Renal pelvis (tissue), 12 donors: ENCODE measurements around the gene KIF23. TPM values are rescaled to one million over a fixed set of nuclear protein-coding genes. Genes with fewer than 3 reads are reported as not detected.
"Not testable (repeated sequence)": the region's sequence is repeated elsewhere in the genome, so short reads cannot be mapped to it uniquely, and the experiment has no call there.

Experiments used
- DNase-seq: peaks from one replicate; pipeline ENCODE4 v3.0.0-alpha.2; 2013
- long read RNA-seq, 16 experiments: transcript quantifications; one replicate each; lab custom pipeline, GENCODE V29; 2026
- polyA plus RNA-seq, 3 donors: library from polyadenylated mRNA; unstranded; fragments of 120-200 nt; gene quantifications; one replicate each; pipeline ENCODE4 v1.2.1, GENCODE V29; 2013; ENCODE audit not compliant: insufficient read length in 3 of 3

The KIF23 gene
- 10 to 100 TPM; 35.0 to 40.9 (median 38.7) TPM for polyA plus RNA-seq
- long read RNA-seq, donor 1 = 0 reads
- long read RNA-seq, donor 2, partial matches to known transcripts = 9 of 9 reads
- long read RNA-seq, donor 2, other reads (novel, unspliced or antisense) = 0 of 9 reads
- long read RNA-seq, donor 3 = 0 reads
- long read RNA-seq, donor 4 = 0 reads
- long read RNA-seq, donor 5, partial matches to known transcripts = 0 of 3 reads
- long read RNA-seq, donor 5, other reads (novel, unspliced or antisense) = 0 of 3 reads
- long read RNA-seq, donor 6, partial matches to known transcripts = 9 of 14 reads
- long read RNA-seq, donor 6, other reads (novel, unspliced or antisense) = 0 of 14 reads
- long read RNA-seq, donor 7, partial matches to known transcripts = 0 of 4 reads
- long read RNA-seq, donor 7, other reads (novel, unspliced or antisense) = 0 of 4 reads
- long read RNA-seq, donor 8, partial matches to known transcripts = 0 of 1 reads
- long read RNA-seq, donor 8, other reads (novel, unspliced or antisense) = 0 of 1 reads
- long read RNA-seq, donor 9, partial matches to known transcripts = 0 of 3 reads
- long read RNA-seq, donor 9, other reads (novel, unspliced or antisense) = 0 of 3 reads
- long read RNA-seq, donor 10, partial matches to known transcripts = 0 of 4 reads
- long read RNA-seq, donor 10, other reads (novel, unspliced or antisense) = 0 of 4 reads
- long read RNA-seq, donor 11, partial matches to known transcripts = 0 of 2 reads
- long read RNA-seq, donor 11, other reads (novel, unspliced or antisense) = 0 of 2 reads
- long read RNA-seq, donor 12, partial matches to known transcripts = 0 of 5 reads
- long read RNA-seq, donor 12, other reads (novel, unspliced or antisense) = 0 of 5 reads
- long read RNA-seq, donor 13, partial matches to known transcripts = 0 of 3 reads
- long read RNA-seq, donor 13, other reads (novel, unspliced or antisense) = 0 of 3 reads
- long read RNA-seq, donor 14 = 0 reads
- long read RNA-seq, donor 15 = 0 reads
- long read RNA-seq, donor 16, partial matches to known transcripts = 5 of 9 reads
- long read RNA-seq, donor 16, other reads (novel, unspliced or antisense) = 0 of 9 reads

DNA sequence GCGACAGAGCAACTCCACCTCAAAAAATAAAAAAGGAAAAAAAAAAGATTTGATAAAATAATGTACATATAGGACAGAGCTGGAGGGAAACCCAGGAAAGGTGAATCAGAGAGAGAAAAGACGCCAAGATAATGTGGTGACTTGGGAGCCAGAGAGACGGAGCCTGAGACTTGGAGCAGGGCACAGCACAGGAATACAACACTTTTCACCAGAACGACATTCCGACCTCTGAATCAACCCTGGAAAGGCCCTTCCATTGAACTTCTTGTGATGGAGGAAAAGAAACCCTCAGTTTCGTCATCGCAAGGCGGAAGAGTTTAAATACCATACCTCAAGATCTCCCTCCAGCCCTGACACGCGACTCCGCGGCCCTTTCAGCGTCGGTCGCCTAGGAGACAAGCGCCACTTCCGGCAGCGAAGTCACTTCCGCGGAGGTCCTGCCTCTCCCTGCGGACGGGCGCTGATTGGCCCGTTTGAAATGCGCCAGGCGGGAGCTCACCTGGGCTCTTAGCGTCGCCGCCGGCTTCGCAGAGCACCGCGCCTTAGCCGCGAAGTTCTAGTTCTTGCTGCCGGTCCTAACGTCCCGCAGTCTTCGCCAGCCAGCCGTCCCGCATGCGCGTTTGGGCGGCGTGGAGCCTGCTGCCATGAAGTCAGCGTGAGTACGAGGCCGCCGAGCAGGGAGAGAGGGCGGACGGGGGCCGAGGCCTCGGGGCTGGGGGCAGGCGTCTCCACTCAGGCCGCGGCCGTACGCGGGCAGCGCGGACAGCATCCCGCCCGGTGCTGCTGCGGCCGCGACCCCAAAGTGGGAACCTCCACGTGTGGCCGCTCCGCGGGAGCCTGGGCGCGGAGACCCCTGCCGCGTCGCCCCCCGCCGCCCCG is at the start of gene KIF23:
Gene KIF23 (plus strand): TSS at position 528 of the 879 bp plus-strand sequence. CDS start 117 bp downstream, at position 645.
- peak; percentile 93 for DNase-seq

DNA sequence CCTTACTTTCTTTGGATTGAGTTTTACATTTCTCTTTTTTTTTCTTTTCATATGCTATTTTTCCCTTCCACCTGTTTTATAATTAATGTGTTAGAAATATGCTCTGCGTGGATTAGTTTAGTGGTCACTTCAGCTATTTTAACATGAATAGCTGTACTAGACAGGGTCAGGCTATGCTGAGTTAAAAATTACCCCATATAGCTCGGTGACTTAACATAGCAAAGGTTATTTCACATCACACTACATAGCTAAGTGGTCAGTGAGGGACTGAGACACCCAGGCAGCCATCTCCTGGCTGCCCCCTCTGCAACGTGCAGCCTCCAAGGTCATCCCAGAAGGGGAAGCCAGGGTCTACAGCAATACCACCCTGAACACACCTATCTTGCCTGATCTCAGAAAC is 46.9 kb upstream of the KIF23 start:
- no peak for DNase-seq

DNA sequence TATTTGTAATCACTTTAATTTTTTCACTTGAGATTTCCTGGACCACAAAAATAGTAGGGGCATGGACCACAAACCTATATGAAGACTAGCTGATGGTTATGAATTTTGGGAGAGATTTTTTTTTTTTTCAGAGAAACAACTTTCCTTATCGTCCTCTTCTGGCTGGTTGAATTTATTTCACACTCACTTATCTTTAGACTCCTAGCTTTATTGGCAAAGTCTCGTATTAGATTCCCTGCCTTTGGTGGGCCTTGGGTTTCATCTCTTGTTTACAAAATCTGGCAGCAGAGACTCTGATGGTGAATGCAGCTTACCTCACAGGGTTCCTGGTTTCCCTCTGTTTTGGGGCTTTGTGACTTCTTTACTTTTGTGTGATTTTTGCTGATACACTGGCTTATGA is 44.5 kb upstream of the KIF23 start:
- DNase-seq = no peak

GRCh38 chr15:69373406-69373805 is 40.7 kb upstream of the KIF23 start:
- DNase-seq = no peak

GRCh38 chr15:69375151-69375790 is 38.9 kb upstream of the KIF23 start:
- no peak for DNase-seq

GRCh38 chr15:69377216-69377970 is 36.8 kb upstream of the KIF23 start:
- DNase-seq = peak; percentile 67

- DNase-seq = no peak
Observed at GRCh38 chr15:69380100-69380725, 33.9 kb upstream of the KIF23 start.

- DNase-seq = no peak
Observed at GRCh38 chr15:69380726-69381105, 33.4 kb upstream of the KIF23 start.

- not testable (repeated sequence) for DNase-seq
Observed at GRCh38 chr15:69382176-69382575, 32.0 kb upstream of the KIF23 start.

GRCh38 chr15:69384066-69384465 is 30.1 kb upstream of the KIF23 start:
- not testable (repeated sequence) for DNase-seq

DNA sequence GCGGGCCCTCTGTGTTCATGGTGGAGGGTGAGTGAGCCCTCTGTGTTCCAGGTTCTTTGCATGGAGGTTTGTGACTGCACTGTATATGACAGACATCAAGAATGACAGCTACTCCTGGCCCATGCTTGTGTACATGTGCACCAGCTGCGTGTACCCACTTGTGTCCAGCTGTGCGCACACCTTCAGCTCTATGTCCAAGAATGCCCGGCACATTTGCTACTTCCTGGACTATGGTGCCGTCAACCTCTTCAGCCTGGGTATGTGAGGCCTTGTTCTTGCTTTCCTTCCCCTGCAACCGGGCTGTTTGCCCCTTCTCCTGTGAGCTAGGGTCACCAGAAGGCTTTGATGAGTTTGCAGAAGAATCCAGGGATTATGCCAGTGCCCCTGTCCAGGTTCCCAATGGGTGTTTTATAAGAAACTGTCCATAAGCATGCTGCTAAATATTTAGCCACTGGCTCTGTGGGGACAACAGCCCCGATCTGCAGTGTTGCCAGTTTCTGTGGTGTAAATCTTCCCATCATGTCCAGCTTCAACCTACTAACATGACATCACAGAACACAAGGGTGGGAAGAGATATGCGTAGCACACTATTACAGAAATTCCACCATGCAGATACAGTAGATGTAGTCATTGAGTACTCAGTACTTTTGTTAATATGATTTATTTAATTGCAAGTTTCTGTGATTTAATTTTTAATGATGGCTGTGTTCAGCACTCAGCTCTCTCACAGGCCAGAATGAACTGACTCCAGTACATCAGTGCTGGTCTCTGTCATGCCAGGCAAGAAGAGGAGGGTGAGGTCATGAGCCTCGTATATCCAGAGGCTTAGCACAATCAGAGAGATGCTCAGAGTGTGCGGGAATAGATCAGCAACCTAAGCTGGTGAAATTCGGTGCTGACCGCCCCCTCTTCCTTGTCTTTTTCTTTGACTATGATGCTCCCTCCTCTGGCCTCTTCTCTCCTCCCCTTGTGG is 29.2 kb upstream of the KIF23 start:
- DNase-seq = no peak

GRCh38 chr15:69385831-69386230 is 28.3 kb upstream of the KIF23 start:
- no peak for DNase-seq

DNA sequence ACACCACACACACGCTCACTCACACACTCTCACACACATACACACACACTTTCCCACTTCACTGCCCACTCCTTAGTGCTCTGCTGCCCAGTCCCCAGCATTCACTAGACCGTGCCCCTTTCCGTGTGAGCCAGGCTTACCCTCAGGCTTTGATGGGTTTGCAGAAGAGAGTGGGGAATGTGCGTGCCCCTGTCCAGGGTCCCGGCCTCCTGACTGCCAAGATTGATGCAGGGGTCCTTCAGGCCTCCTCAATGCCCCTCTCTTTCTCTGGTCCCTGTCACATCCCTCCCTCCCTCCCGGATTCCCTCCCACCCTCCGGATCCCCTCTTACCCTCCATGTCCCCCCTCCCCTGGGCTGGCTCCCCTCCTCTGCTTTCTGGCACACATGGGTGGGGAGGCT is 27.9 kb upstream of the KIF23 start:
- no peak for DNase-seq

DNA sequence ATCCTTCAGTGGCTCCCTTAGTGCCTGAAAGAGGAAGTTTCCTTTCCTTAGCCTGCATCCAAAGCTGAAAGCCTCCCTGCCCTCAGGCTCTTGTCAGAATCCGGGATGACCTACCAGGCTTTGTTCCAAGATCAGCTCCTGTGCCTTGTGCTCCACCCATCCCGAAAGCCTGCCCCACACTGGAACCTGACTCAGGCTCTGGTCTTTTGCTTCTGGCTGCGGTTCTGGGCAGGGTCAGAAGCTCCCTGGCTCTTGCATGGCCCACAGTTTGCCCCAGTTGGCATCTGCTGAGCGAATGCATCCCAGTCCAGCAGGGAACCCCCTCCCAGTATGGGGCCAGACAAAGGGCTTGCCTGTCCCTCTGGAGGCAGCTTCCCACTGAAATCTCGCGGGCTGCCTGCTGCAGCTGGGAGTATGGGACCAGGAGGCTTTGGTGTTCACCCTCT is 25.9 kb upstream of the KIF23 start:
- no peak for DNase-seq

DNA sequence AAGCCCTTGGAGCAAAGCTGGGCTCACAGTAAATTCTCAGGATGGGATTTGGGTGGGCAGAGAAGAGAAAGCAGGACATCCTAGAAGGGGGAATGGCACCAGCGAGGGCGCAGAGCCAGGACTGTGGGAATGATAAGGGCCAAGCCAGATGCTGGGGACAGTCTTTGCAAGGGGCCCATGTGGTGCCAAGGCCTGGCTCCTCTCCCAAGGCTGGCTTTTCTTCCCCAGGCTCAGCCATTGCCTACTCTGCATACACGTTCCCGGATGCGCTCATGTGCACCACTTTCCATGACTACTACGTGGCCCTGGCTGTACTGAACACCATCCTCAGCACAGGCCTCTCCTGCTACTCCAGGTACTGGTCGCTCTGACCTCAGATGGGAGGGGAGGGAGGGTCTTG is 24.7 kb upstream of the KIF23 start:
- no peak for DNase-seq

DNA sequence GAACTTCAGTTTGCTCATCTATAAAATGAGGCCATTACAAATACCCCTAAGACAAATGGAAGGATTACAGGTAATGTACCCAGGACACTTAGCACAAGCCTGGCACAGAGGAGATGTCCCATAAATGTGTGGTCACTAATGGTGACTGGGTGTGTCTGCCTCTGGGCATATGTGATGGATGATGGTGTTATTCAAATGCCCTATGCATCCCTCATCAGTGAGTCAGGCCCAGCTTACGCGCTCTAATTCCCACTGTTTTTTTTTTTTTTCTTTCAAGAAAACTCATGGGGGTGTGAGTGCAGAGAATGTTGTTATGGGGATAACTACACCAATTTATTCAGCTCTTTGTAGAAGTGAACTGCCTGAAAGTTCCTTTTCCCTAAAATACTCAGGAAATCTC is 23.6 kb upstream of the KIF23 start:
- DNase-seq = no peak

DNA sequence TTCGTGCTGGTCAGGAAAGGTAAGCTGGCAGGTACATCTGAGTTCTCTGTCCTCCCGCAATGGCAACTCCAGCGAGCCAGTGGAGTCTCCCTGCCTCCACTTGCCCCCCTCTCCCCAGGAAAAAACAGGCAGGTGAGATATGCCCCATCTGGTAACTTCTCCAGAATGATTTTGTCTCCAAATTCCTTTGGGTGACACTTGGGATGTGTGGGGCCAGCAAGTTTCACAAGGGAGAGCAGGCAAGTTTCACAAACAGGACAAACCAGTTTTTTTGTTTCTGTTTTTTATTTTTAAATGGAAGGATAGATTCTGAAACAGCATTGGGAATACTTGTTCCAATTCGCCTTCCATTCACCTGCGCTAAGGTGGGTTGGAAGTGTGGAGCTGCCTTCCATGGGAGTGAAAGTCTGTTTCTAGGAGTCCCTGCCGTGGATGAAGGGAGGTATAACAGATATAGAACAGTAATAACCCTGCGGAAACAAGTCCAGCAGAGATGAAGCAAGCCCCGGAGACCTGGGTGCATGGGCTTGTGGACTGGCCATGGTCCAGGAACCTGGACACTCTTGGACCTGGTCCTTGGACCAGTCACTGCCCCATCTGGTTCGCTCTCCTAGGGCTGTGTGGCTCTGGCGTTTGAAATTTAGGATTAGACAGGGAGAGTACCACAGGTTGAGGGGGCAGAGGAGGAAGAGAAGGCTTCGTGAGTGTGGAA is 22.9 kb upstream of the KIF23 start:
- no peak for DNase-seq

- no peak for DNase-seq
Observed at GRCh38 chr15:69392352-69392751, 21.8 kb upstream of the KIF23 start.
